ENCODE data around the gene EVPL.
A peak's percentile ranks its signal among the peaks of the same experiment; 100 is the strongest.

EVPL gene

GRCh38 chr17:76036497-76037261 is 9.6 kb upstream of the EVPL start (continued):
- no peak for TF ChIP-seq PRDM10 (tag by site-specific recombination; IDR thresholded peaks at IDR 0.05)
- no peak for TF ChIP-seq ZNF555 (tag by site-specific recombination; conservative IDR thresholded peaks at IDR 0.05)
- TF ChIP-seq YY2 (tag by site-specific recombination; IDR thresholded peaks at IDR 0.05), result no peak
- TF ChIP-seq SALL2 (tag by site-specific recombination; IDR thresholded peaks at IDR 0.05; ENCODE audit: borderline replicate concordance), result no peak
- no peak for TF ChIP-seq YY1 (tag by site-specific recombination; IDR thresholded peaks at IDR 0.05)
- TF ChIP-seq ZNF514 (tag by site-specific recombination; IDR thresholded peaks at IDR 0.05), result no peak
- TF ChIP-seq ZNF132 (tag by site-specific recombination; IDR thresholded peaks at IDR 0.05; ENCODE audit: borderline replicate concordance), result no peak
- no peak for TF ChIP-seq ZNF155 (tag by site-specific recombination; IDR thresholded peaks at IDR 0.05)
- no peak for TF ChIP-seq ZNF837 (tag by site-specific recombination; IDR thresholded peaks at IDR 0.05)
- TF ChIP-seq FEZF1 (tag by site-specific recombination; IDR thresholded peaks at IDR 0.05), result no peak
- no peak for TF ChIP-seq ZFP69B (tag by site-specific recombination; IDR thresholded peaks at IDR 0.05)

GRCh38 chr17:76034428-76035350 is 7.6 kb upstream of the EVPL start:
- TF ChIP-seq ZBTB48 (tag by site-specific recombination; IDR thresholded peaks at IDR 0.05) (no peak), ZNF843 (tag by site-specific recombination; IDR thresholded peaks at IDR 0.05) (no peak), ZNF558 (tag by site-specific recombination; IDR thresholded peaks at IDR 0.05) (no peak), KLF1 (tag by site-specific recombination; IDR thresholded peaks at IDR 0.05) (peak; percentile 74), ZNF138 (tag by site-specific recombination; IDR thresholded peaks at IDR 0.05; ENCODE audit: borderline replicate concordance) (no peak)
- no peak overlapping the region for H3K4me3 ChIP-seq (ENCODE audit: low read depth, low read length)
- no peak overlapping the region for H3K27ac ChIP-seq (ENCODE audit: extremely low read depth, low read depth, low read length)
- ChIA-PET CTCF (interaction anchor here (0.7 to 3.3 kb wide), 6 partner anchors 13 to 84 kb away, joined by 3 to 24 read pairs (median 3); no protein-coding TSS in a partner anchor), POLR2A (interaction anchor here (0.6 kb wide), 3 partner anchors 233 to 908 kb away, joined by 3 to 6 read pairs (median 3); no protein-coding TSS in a partner anchor)
- H3K9me3 ChIP-seq (ENCODE audit: control insufficient read depth, insufficient read depth, low read depth, low read length), result no peaks in the 10 kb centered on the region
- H3K36me3 ChIP-seq (ENCODE audit: control insufficient read depth in 2 of 2, insufficient read depth in 1 of 2, low read length in 2 of 2), result peaks cover 12 to 31% of the 10 kb centered on the region in 2 experiments
- H3K4me1 ChIP-seq (ENCODE audit: control insufficient read depth, insufficient read depth, low read length), result peaks cover 2% of the 10 kb centered on the region; the same call in 1 of the 2 replicates

GRCh38 chr17:76033139-76033538 is 6.0 kb upstream of the EVPL start:
- peak; percentile 58; the same call in 1 of the 2 replicates for TF ChIP-seq TRIM28 (IDR thresholded peaks at IDR 0.05; ENCODE audit: borderline replicate concordance, low read length)
- TF ChIP-seq ZNF692 (tag by site-specific recombination; IDR thresholded peaks at IDR 0.05), result no peak
- POLR2A ChIA-PET, result interaction anchor here (0.8 kb wide), 2 partner anchors 39 to 92 kb away, joined by 3 read pairs; partner anchors contain the start of gene SRP68
- Histone ChIP-seq H3K4me1 (ENCODE audit: control insufficient read depth, insufficient read depth, low read length) (peaks cover 10% of the 10 kb centered on the region), H3K9me3 (ENCODE audit: control insufficient read depth, insufficient read depth, low read depth, low read length) (no peaks in the 10 kb centered on the region), H3K27ac (ENCODE audit: extremely low read depth, low read depth, low read length) (no peak overlapping the region), H3K4me3 (ENCODE audit: low read depth, low read length) (no peak overlapping the region), H3K36me3 (ENCODE audit: control insufficient read depth in 2 of 2, insufficient read depth in 1 of 2, low read length in 2 of 2) (peaks cover 1 to 15% of the 10 kb centered on the region in 2 experiments; a peak in 2 of 3 replicates)
- CTCF ChIA-PET, result interaction anchor here (0.7 to 3.3 kb wide), 3 partner anchors 18 to 29 kb away, joined by 3 to 24 read pairs (median 5); no protein-coding TSS in a partner anchor

Measured in HEK293 (cell line).